HUES6 (cell line): Measurements from ENCODE around the gene EFHC1.

ENCODE experiments used
- H3K27ac ChIP-seq: 2 replicates; pipeline ENCODE4 v1.7.0; 2013; ENCODE audit warnings: low read depth, mild to moderate bottlenecking, low read length, inconsistent platforms
- H3K27me3 ChIP-seq: 2 replicates; pipeline ENCODE4 v1.6.1; 2013; ENCODE audit warnings: low read length; ENCODE audit not compliant: control insufficient read depth, insufficient read depth
- H3K36me3 ChIP-seq: 2 replicates; pipeline ENCODE4 v1.6.1; 2013; ENCODE audit warnings: low read length; ENCODE audit not compliant: control insufficient read depth, insufficient read depth
- H3K4me1 ChIP-seq: 2 replicates; pipeline ENCODE4 v1.6.1; 2013; ENCODE audit warnings: low read length; ENCODE audit not compliant: control insufficient read depth, insufficient read depth
- H3K4me3 ChIP-seq: 2 replicates; pipeline ENCODE4 v1.5.1; 2013; ENCODE audit warnings: low read depth, low read length
- H3K9ac ChIP-seq: one replicate; pipeline ENCODE4 v1.6.1; 2013; ENCODE audit warnings: mild to moderate bottlenecking, low read length
- H3K9me3 ChIP-seq: 2 replicates; pipeline ENCODE4 v1.6.1; 2013; ENCODE audit warnings: low read depth, low read length; ENCODE audit not compliant: control insufficient read depth, insufficient read depth

EFHC1 gene

DNA sequence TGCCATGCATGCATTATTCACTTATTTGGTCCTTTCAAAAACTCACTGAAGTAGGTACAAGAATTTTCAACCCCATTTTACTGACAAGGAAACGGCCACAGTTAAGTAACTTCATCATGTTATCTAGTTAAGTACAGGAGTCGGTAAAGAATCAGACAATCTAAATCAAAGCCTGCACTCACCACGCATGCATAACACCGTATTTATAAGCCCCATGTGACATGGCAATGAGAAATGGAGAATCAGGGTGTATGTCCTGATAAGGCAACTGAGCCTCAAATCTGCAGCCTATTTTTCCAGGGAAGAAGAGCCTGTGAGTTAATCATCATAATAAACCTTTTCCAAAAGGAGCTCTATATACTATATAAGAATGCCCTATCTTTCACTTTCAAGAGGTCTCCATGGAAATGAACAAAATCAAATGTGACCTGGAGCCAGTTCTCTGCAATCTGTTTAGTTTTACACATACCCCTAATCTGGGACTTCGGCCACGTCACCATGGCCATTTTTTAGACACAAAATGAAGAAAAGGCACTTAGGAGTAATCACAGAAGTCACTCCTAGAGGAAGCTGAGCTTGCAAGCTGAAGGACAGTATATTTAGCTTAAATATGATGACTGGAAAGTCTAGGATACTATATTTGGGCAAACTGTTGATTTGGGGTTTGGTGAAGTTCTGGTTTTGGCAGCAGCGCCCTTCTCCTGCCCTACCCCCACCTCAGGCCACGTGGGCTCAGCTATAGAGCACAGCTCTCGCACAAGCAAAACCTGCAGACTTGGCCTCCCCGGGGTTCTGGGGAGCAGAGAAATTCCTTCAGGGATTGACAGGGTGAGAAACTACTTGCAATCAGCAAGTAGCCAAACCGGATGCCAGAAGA is 137.5 kb downstream of the EFHC1 start:
- Histone ChIP-seq H3K27me3 (no peaks in the 10 kb centered on the region), H3K27ac (no peak overlapping the region), H3K9me3 (no peaks in the 10 kb centered on the region), H3K4me1 (peaks cover 17% of the 10 kb centered on the region), H3K9ac (no peak overlapping the region), H3K36me3 (no peaks in the 10 kb centered on the region), H3K4me3 (no peak overlapping the region)

DNA sequence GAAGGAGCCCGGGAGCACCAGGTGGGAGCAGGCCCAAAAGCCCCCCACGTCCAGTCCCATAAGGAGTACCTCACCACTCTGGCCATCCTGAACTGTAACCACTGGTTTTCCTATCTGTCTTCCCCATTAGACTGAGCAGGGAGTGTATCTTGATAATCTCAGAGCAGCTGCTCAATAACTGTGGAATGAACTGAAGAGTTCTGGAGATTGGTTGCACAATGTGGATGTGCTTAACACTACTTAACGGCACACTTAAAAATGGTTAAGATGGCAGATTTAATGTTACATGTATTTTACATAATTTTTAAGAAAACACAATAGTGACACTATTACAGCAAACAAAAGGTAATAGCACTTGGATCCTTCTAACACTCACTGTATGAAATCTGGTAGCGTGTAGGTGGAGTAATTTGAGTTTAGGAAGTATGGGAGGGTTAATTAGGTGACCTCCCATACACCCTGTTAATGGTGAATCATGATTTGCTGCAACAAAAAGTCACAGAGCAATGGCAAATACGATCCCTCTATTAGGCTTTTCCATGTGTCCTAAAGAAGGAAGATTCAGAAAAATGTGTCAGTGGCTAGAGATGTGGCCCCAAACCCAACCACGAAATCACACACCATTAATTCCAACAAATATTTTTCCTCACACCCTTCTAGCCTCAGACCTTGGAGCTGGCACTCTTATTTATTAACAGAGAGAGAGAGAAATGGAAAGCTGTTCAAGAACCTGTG is 138.3 kb downstream of the EFHC1 start:
- Histone ChIP-seq H3K36me3 (no peaks in the 10 kb centered on the region), H3K4me1 (peaks cover 13% of the 10 kb centered on the region), H3K27me3 (no peaks in the 10 kb centered on the region), H3K9me3 (no peaks in the 10 kb centered on the region), H3K9ac (no peak overlapping the region), H3K4me3 (no peak overlapping the region), H3K27ac (no peak overlapping the region)

DNA sequence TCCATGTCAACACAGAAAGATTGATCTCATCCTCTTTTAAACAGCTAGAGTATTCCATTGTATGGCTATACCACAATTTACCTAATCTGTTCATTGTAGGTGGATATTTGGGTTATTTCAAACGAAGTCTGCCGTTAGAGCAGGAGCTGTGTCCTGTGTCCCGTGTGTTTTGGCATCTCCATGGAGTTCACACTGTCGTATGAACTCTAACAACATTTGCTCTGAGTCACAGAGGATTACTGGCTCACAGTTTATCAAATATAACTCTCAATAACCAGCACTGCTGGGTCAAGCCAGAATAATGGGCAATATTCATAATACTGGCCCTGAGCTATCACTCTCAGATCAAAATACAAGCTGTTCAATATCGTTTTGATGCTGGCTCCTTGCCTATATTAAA is 140.3 kb downstream of the EFHC1 start:
- Histone ChIP-seq H3K4me1 (peaks cover 17% of the 10 kb centered on the region), H3K9ac (no peak overlapping the region), H3K27ac (no peak overlapping the region), H3K36me3 (no peaks in the 10 kb centered on the region), H3K27me3 (no peaks in the 10 kb centered on the region), H3K9me3 (no peaks in the 10 kb centered on the region), H3K4me3 (no peak overlapping the region)

DNA sequence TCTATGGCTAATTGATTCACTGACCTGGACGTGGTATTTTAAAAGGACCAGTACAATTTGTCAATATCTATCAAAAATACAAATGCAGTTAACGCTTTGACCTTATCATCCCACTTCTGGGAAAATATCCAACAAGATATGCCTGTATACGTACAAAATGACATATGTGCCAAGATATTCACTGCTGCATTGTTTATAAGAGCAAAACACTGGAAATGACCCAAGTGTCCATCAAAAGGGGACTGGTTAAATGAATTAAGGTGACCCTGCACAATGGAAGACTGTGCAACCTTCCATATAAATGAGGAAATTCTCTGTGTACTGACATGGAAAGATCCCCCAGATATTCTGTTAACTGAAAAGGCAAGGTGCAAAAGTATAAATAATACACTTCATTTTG is 142.8 kb downstream of the EFHC1 start:
- Histone ChIP-seq H3K27ac (no peak overlapping the region), H3K4me1 (peaks cover 21% of the 10 kb centered on the region), H3K9me3 (no peaks in the 10 kb centered on the region), H3K9ac (no peak overlapping the region), H3K36me3 (no peaks in the 10 kb centered on the region), H3K27me3 (no peaks in the 10 kb centered on the region), H3K4me3 (no peak overlapping the region)

DNA sequence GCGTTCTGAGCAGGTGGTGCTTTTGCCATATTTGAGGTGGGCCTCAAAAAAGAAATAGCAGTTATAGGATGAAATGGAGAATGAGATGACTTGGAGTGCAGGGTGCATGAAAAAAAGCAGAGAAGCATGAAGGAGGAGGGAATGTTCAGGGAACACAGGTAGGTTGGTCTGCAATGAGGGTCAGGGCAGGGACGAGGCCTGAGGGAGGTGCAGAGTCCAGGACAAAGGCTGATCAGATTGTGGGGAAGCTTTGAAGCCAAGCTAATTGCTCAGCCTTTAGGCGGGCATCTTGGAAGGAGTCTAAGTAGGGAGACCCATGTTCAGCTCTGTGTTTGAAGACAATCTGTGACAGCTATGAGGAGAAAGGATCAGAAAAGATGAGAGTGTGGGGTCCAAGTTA is 144.7 kb downstream of the EFHC1 start:
- Histone ChIP-seq H3K27me3 (no peaks in the 10 kb centered on the region), H3K9ac (no peak overlapping the region), H3K27ac (no peak overlapping the region), H3K9me3 (no peaks in the 10 kb centered on the region), H3K4me1 (peaks cover 24% of the 10 kb centered on the region; the same call in 1 of the 2 replicates), H3K36me3 (no peaks in the 10 kb centered on the region), H3K4me3 (no peak overlapping the region)

DNA sequence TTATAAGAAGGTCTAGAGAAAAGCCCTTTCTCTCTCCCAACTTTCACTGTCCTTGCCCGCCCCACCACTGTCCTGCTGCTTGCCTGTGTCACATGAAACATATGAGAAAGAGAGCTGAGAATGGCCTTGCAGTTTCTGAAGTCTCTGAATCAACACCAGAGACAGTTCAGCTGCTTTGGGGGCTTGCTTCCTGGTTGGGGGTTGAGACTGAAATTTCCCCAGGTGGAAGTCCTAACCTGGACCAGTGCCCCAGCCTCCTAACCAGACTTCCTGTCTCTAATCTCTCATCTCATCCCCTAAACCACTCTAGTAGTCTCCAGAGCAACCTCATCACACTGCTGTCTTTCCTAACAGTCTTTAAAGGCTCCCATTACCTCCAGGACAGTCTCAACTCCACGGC is 146.1 kb downstream of the EFHC1 start:
- Histone ChIP-seq H3K9ac (no peak overlapping the region), H3K36me3 (no peaks in the 10 kb centered on the region), H3K4me3 (no peak overlapping the region), H3K27me3 (no peaks in the 10 kb centered on the region), H3K27ac (no peak overlapping the region), H3K4me1 (peaks cover 33% of the 10 kb centered on the region; the same call in 1 of the 2 replicates), H3K9me3 (no peaks in the 10 kb centered on the region)

DNA sequence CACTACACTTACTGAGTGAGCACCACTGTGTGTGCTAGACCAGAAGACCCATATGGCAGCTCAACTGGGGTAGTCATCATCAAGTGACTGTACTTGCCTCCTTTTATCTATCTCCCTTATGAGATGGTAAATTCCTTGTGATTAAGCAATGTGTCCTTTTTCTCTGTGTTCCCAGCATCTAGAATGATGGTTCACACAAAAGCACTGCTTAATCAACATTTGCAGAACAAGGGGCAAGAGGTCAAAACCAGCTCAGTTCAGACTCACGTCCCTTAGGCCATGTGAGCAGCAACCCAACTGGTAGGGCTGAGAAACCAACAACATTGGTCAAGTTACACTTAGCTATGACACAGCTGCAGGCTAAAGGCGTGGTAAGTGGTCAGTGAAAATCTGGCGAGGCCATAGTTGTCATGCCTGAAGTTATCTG is 146.7 kb downstream of the EFHC1 start:
- Histone ChIP-seq H3K9me3 (no peaks in the 10 kb centered on the region), H3K4me1 (peaks cover 39% of the 10 kb centered on the region; the same call in 1 of the 2 replicates), H3K4me3 (no peak overlapping the region), H3K27ac (no peak overlapping the region), H3K9ac (no peak overlapping the region), H3K27me3 (no peaks in the 10 kb centered on the region), H3K36me3 (no peaks in the 10 kb centered on the region)

DNA sequence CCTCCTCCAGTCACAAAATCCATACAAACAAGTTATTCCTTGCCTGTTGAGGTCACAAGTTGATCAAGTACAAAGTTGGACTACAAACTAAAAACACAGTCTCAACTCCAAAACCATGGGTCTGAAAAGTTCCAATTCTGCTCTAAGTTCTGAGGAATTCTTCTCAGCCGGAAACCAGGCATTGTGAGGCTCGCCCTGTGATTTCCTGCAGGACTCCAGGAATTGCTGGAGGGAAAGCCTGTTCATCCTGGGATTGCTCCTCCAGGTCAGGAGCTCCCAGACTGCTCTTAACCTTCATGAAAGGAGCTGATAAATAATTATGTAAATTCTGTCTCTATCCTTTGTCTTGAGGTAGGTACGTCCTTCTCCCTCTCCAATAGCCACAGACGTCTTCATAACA is 148.2 kb downstream of the EFHC1 start:
- H3K9me3 ChIP-seq: no peaks in the 10 kb centered on the region
- H3K36me3 ChIP-seq: no peaks in the 10 kb centered on the region
- H3K4me3 ChIP-seq: no peak overlapping the region
- H3K4me1 ChIP-seq: peaks cover 48% of the 10 kb centered on the region
- H3K27ac ChIP-seq: no peak overlapping the region
- H3K27me3 ChIP-seq: no peaks in the 10 kb centered on the region
- H3K9ac ChIP-seq: no peak overlapping the region

DNA sequence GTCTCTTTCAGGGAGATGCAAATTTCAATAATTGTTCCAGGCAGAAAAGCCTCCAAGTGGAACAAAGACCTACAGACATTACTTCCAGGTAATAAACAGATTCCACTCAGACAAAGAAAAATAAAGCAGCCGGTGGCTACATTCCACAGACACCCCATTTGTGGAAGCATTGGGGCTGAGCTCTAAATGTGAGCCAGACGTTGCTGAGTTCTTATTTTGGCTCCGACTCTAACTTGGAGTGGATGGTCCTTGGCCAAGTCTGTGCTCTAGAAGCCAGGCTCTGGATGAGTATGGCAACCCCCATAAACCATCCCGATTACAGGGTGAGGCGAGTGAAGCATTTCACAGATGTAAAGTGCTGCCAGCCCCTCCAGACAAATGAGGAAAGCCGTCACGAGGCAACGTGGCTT is 150.2 kb downstream of the EFHC1 start:
- Histone ChIP-seq H3K4me1 (peaks cover 64% of the 10 kb centered on the region), H3K27me3 (no peaks in the 10 kb centered on the region), H3K36me3 (no peaks in the 10 kb centered on the region), H3K4me3 (no peak overlapping the region), H3K27ac (no peak overlapping the region), H3K9me3 (no peaks in the 10 kb centered on the region), H3K9ac (no peak overlapping the region)

DNA sequence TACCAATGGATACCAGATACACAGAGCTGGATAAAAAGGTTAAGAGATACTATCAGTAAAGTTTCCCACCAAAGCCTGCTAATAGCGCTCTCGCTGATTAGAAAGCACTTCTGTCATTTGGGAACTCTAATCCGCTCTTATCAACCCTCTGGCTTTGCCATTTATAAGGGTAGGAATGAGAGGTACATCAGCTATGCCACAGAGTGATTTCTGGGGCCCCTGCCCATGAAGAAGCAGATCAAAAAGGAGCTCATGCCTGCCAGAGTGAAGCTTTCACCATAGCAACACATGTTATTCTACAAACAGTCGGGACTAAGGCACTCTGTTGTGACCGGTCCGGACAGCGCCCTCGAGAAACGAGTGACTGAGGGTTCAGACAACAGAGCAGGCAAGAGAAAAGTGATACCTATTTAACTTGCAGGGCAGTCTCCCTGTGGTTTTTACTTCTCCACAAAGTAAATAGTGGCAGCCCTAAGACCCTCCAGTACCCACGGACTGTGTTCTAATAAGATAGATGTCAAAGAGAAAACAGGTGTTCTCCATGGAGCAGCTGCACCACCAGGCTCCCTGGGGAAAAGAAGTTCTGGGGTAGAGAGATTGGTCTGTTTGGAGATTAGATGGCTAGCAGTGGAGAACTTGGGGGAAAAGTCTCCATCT is 151.1 kb downstream of the EFHC1 start:
- no peaks in the 10 kb centered on the region for H3K36me3 ChIP-seq
- no peaks in the 10 kb centered on the region for H3K27me3 ChIP-seq
- H3K9me3 ChIP-seq: no peaks in the 10 kb centered on the region
- no peak overlapping the region for H3K4me3 ChIP-seq
- H3K27ac ChIP-seq: no peak overlapping the region
- no peak overlapping the region for H3K9ac ChIP-seq
- peaks cover 73% of the 10 kb centered on the region for H3K4me1 ChIP-seq

DNA sequence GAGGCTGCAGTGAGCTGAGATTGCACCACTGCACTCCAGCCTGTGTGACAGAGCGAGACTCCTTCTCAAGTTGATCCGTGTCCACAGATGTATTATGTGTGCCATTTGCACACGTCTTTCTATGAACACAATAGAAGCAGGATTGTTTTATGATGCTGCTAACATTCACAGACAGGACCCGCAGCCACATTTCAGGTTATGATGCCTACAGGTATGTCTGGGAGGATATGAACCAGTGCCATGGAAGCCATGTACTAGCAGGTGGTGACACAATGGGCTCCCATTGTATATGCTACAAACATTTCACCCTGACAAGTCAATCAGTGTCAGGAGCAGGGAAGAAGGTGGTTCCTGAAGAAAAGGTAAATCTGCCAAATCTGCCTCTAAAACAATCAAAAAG is 152.4 kb downstream of the EFHC1 start:
- Histone ChIP-seq H3K9ac (no peak overlapping the region), H3K27me3 (no peaks in the 10 kb centered on the region), H3K27ac (no peak overlapping the region), H3K4me3 (no peak overlapping the region), H3K9me3 (no peaks in the 10 kb centered on the region), H3K4me1 (peaks cover 67% of the 10 kb centered on the region), H3K36me3 (no peaks in the 10 kb centered on the region)
